GM19351 (cell line): Measurements from ENCODE around the gene HEPHL1.

Source experiments
- ATAC-seq: cut with Tn5 transposase; IDR thresholded peaks from one replicate; pipeline ENCODE4 v1.9.1; 2021; ENCODE audit warnings: mild to moderate bottlenecking, moderate library complexity; ENCODE audit not compliant: unreplicated experiment

Gene HEPHL1

GRCh38 chr11:94128291-94128745 is 107.2 kb downstream of the HEPHL1 start:
- ATAC-seq: peak; percentile 19

- peak; percentile 79 for ATAC-seq
These were observed 107.8 kb downstream of the HEPHL1 start, which contains the start of gene PANX1 for GRCh38 chr11:94128746-94129511. PANX1 (plus strand) TSS chr11:94128841; CDS start chr11:94129313, 472 bp downstream.

- ATAC-seq: no peak
These were observed 108.6 kb downstream of the HEPHL1 start for GRCh38 chr11:94129512-94130297.

- ATAC-seq: no peak
These were observed 109.3 kb downstream of the HEPHL1 start for GRCh38 chr11:94130298-94131046.

- no peak for ATAC-seq
These were observed 110.0 kb downstream of the HEPHL1 start for GRCh38 chr11:94131047-94131717.

GRCh38 chr11:94131718-94132115 is 110.6 kb downstream of the HEPHL1 start:
- ATAC-seq: no peak

- no peak for ATAC-seq
These were observed 111.0 kb downstream of the HEPHL1 start for GRCh38 chr11:94132152-94132558.

- ATAC-seq: no peak
These were observed 111.8 kb downstream of the HEPHL1 start for GRCh38 chr11:94132823-94133408.

- no peak for ATAC-seq
These were observed 112.6 kb downstream of the HEPHL1 start for GRCh38 chr11:94133752-94134151.

- peak; percentile 62 for ATAC-seq
These were observed 113.7 kb downstream of the HEPHL1 start for GRCh38 chr11:94134651-94135512.

GRCh38 chr11:94139416-94139815 is 118.3 kb downstream of the HEPHL1 start:
- no peak for ATAC-seq

- no peak for ATAC-seq
These were observed 119.1 kb downstream of the HEPHL1 start for GRCh38 chr11:94140154-94140655.

- no peak for ATAC-seq
These were observed 120.6 kb downstream of the HEPHL1 start for GRCh38 chr11:94141511-94142307.

- no peak for ATAC-seq
These were observed 121.4 kb downstream of the HEPHL1 start for GRCh38 chr11:94142308-94143281.

- no peak for ATAC-seq
These were observed 123.1 kb downstream of the HEPHL1 start for GRCh38 chr11:94144216-94144615.

GRCh38 chr11:94144664-94145063 is 123.5 kb downstream of the HEPHL1 start:
- ATAC-seq: no peak

- no peak for ATAC-seq
These were observed 124.3 kb downstream of the HEPHL1 start for GRCh38 chr11:94145431-94145830.
